Right atrium auricular region (tissue), 2 donors: ENCODE results near the gene UBXN2A. TPM values are rescaled to one million over a fixed set of nuclear protein-coding genes. Genes with fewer than 3 reads are reported as not detected.

Source experiments
- DNase-seq: peaks from one replicate; pipeline ENCODE4 v3.0.0-alpha.2; 2019; ENCODE audit warnings: low spot score
- H3K27ac ChIP-seq, 2 donors: fragments of 200-600 bp; sonication (generic); 1 replicate in 1 of 2; 2 replicates in 1 of 2; pipeline ENCODE4 v1.5.1; 2016 to 2019
- H3K27me3 ChIP-seq, 2 donors: fragments of 200-600 bp; sonication (generic); one replicate each; pipeline versions ENCODE4 v1.5.1 to v1.6.0; 2017 to 2019
- H3K36me3 ChIP-seq: fragments of 200-600 bp; sonication (generic); one replicate; pipeline ENCODE4 v1.5.1; 2016
- H3K4me1 ChIP-seq, 2 donors: fragments of 200-600 bp; sonication (generic); one replicate each; pipeline versions ENCODE4 v1.5.1 to v1.6.0; 2017 to 2019
- H3K4me3 ChIP-seq, 2 donors: fragments of 200-600 bp; sonication (generic); 1 replicate in 1 of 2; 2 replicates in 1 of 2; pipeline ENCODE4 v1.5.1; 2017 to 2019; ENCODE audit warnings: mild to moderate bottlenecking in 1 of 2, moderate library complexity in 1 of 2
- H3K9me3 ChIP-seq, 2 donors: fragments of 200-600 bp; sonication (generic); one replicate each; pipeline ENCODE4 v1.5.1; 2019
- CTCF ChIP-seq, 2 donors: fragments of 200-600 bp; sonication (generic); IDR thresholded peaks; one replicate each; pipeline ENCODE4 v1.5.1; 2019; ENCODE audit warnings: antibody characterized with exemption in 2 of 2
- total RNA-seq, 2 donors: library from RNA; depleted of rRNA; stranded (reverse); fragments of >200 nt; gene quantifications; one replicate each; pipeline ENCODE4 v1.1.0, GENCODE V29; 2016

UBXN2A gene
- total RNA-seq, 2 donors from 2014 or later, result 14.3 to 18.7 TPM

GRCh38 chr2:23904215-23904614 is 36.0 kb upstream of the UBXN2A start:
- Histone ChIP-seq H3K9me3 (no peaks in the 10 kb centered on the region), H3K36me3 (no peaks in the 10 kb centered on the region), H3K4me1 (peaks cover 0 to 43% of the 10 kb centered on the region in 2 donors), H3K4me3 (no peak overlapping the region), H3K27me3 (no peaks in the 10 kb centered on the region), H3K27ac (no peak overlapping the region)
- no peak for TF ChIP-seq CTCF (IDR thresholded peaks at IDR 0.05)
- DNase-seq, result no peak

DNA sequence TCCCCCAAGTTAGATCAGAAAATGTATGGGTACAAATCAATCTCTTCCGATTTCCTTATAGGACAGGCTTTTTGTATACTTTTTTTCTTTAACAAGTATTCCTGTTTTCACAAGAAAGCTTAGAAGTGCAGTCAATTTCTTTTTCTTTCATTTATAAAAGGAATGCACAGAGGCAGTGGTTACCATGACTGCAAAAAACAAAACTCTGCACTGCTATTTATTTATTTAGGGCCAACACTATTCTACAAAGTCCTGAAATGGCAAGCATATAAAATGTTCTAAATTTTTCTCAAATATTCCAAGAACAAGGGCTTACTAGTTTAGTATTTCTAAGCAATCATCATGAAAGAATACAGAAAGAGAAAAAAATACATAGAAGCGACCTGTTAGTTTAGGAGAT is 35.6 kb upstream of the UBXN2A start:
- Histone ChIP-seq H3K36me3 (no peaks in the 10 kb centered on the region), H3K27me3 (no peaks in the 10 kb centered on the region), H3K9me3 (no peaks in the 10 kb centered on the region), H3K27ac (no peak overlapping the region), H3K4me3 (no peak overlapping the region), H3K4me1 (peaks cover 0 to 43% of the 10 kb centered on the region in 2 donors)
- no peak for TF ChIP-seq CTCF (IDR thresholded peaks at IDR 0.05)
- no peak for DNase-seq

DNA sequence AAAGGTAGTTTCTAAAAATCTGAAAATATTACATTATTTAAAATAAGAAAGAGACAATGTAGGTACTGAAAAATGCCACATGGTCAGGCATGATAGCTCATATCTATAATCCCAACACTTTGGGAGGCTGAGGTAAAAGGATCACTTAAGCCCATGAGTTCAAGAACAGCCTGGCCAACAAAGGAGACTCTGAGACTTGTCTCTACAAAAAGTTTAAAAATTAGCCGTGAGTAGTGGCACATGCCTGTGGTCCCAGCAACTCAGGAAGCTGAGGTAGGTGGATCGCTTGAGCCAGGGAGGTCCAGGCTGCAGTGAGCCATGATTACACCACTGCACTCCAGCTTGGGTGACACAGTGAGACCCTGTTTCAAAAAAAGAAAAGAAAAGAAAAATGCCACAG is 35.1 kb upstream of the UBXN2A start:
- no peak for DNase-seq
- Histone ChIP-seq H3K27ac (no peak overlapping the region), H3K36me3 (no peaks in the 10 kb centered on the region), H3K4me3 (no peak overlapping the region), H3K27me3 (no peaks in the 10 kb centered on the region), H3K9me3 (no peaks in the 10 kb centered on the region), H3K4me1 (peaks cover 0 to 41% of the 10 kb centered on the region in 2 donors)
- TF ChIP-seq CTCF (IDR thresholded peaks at IDR 0.05), result no peak

GRCh38 chr2:23912054-23912453 is 28.2 kb upstream of the UBXN2A start:
- DNase-seq, result no peak
- Histone ChIP-seq H3K4me1 (peaks cover 0 to 6% of the 10 kb centered on the region in 2 donors), H3K4me3 (no peak overlapping the region), H3K36me3 (no peaks in the 10 kb centered on the region), H3K27ac (no peak overlapping the region), H3K9me3 (no peaks in the 10 kb centered on the region), H3K27me3 (no peaks in the 10 kb centered on the region)
- TF ChIP-seq CTCF (IDR thresholded peaks at IDR 0.05), result no peak

DNA sequence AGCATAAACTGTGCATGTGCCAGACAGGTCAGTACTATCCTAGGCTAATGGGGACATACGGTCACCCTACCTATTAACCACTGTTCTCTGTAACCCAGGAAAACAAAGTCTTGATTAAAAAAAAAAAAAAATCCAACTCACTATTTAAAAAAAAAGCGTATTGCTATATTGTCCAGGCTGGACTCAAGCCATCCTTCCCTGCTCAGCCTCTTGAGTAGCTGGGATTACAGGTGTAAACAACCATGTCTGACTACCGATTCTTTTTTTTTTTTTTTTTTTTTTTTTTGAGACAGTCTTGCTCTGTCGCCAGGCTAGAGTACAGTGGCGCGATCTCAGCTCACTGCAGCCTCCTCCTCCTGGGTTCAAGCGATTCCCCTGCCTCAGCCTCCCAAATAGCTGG is 24.9 kb upstream of the UBXN2A start:
- H3K36me3 ChIP-seq, result no peaks in the 10 kb centered on the region
- H3K4me3 ChIP-seq, result no peak overlapping the region
- H3K4me1 ChIP-seq, result peaks cover 0 to 13% of the 10 kb centered on the region in 2 donors
- no peak overlapping the region for H3K27ac ChIP-seq
- no peak for TF ChIP-seq CTCF (IDR thresholded peaks at IDR 0.05)
- no peak for DNase-seq
- H3K9me3 ChIP-seq, result no peaks in the 10 kb centered on the region
- no peaks in the 10 kb centered on the region for H3K27me3 ChIP-seq

- Histone ChIP-seq H3K27ac (no peak overlapping the region), H3K4me3 (no peak overlapping the region), H3K4me1 (peaks cover 0 to 18% of the 10 kb centered on the region in 2 donors), H3K36me3 (no peaks in the 10 kb centered on the region), H3K9me3 (no peaks in the 10 kb centered on the region), H3K27me3 (no peaks in the 10 kb centered on the region)
- TF ChIP-seq CTCF (IDR thresholded peaks at IDR 0.05), result no peak
- DNase-seq, result no peak
Measured at GRCh38 chr2:23916727-23917405, 23.4 kb upstream of the UBXN2A start.
